H1 (cell line): ENCODE results near the gene RNF31.

Experiments used
- CTCF ChIP-seq, 3 experiments: IDR thresholded peaks; 1 replicate in 2 of 3; 2 replicates in 1 of 3; pipeline versions ENCODE4 v1.5.1 to v1.6.1; 2011; ENCODE audit warnings: low read length in 3 of 3, mild to moderate bottlenecking in 3 of 3, inconsistent platforms in 2 of 3, low read depth in 1 of 3, moderate library complexity in 1 of 3; ENCODE audit not compliant: insufficient read depth in 1 of 3; ENCODE audit errors: control extremely low read depth in 1 of 3
- HDAC2 ChIP-seq, 2 experiments: fragments of 300-600 bp in 1 of 2; sonication (generic) in 1 of 2; IDR thresholded peaks; 2 replicates each; pipeline ENCODE4 v1.6.1; 2011 to 2012; ENCODE audit warnings: low read depth in 2 of 2, low read length in 2 of 2, mild to moderate bottlenecking in 2 of 2, moderate library complexity in 2 of 2, borderline replicate concordance in 1 of 2, inconsistent platforms in 1 of 2
- POLR2A ChIP-seq, 2 experiments: IDR thresholded peaks; 1 replicate in 1 of 2; 2 replicates in 1 of 2; pipeline ENCODE4 v1.6.1; 2011; ENCODE audit warnings: low read depth in 2 of 2, low read length in 2 of 2, mild to moderate bottlenecking in 2 of 2; ENCODE audit errors: control extremely low read depth in 1 of 2
- USF2 ChIP-seq: IDR thresholded peaks from 2 replicates; pipeline ENCODE4 v1.6.1; 2011; ENCODE audit warnings: low read length, improper control_type of control experiment

- TF ChIP-seq POLR2A (IDR thresholded peaks at IDR 0.05; ENCODE audit: control extremely low read depth in 1 of 2, low read depth in 2 of 2, low read length in 2 of 2) (no peak), USF2 (no peak), CTCF (IDR thresholded peaks at IDR 0.05; ENCODE audit: control extremely low read depth in 1 of 3, insufficient read depth in 1 of 3, low read depth in 1 of 3, low read length in 3 of 3) (no peak), HDAC2 (IDR thresholded peaks at IDR 0.05; ENCODE audit: borderline replicate concordance in 1 of 2, low read depth in 2 of 2, low read length in 2 of 2) (no peak)
These were observed 32.9 kb downstream of the RNF31 start for GRCh38 chr14:24179961-24180796.
